COLO668 (cell line): ENCODE data around the gene FRYL.
"Not testable (repeated sequence)": the region's sequence is repeated elsewhere in the genome, so short reads cannot be mapped to it uniquely, and the experiment has no call there.

Experiments used
- DNase-seq: peaks from one replicate; lab custom pipeline; 2025; ENCODE audit not compliant: unreplicated experiment; lab: John Stamatoyannopoulos, UW

The FRYL gene

GRCh38 chr4:48748949-48749596, 31.0 kb downstream of the FRYL start:
- no peak for DNase-seq

- no peak for DNase-seq
These were observed 33.3 kb downstream of the FRYL start for GRCh38 chr4:48746608-48747362.

DNA sequence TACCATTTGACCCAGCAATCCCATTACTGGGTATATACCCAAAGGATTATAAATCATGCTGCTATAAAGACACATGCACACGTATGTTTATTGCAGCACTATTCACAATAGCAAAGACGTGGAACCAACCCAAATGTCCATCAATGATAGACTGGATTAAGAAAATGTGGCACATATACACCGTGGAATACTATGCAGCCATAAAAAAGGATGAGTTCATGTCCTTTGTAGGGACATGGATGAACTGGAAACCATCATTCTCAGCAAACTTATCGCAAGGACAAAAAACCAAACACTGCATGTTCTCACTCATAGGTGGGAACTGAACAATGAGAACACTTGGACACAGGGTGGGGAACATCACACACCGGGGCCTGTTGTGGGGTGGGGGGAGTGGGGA, 34.9 kb downstream of the FRYL start:
- DNase-seq, result not testable (repeated sequence)

DNA sequence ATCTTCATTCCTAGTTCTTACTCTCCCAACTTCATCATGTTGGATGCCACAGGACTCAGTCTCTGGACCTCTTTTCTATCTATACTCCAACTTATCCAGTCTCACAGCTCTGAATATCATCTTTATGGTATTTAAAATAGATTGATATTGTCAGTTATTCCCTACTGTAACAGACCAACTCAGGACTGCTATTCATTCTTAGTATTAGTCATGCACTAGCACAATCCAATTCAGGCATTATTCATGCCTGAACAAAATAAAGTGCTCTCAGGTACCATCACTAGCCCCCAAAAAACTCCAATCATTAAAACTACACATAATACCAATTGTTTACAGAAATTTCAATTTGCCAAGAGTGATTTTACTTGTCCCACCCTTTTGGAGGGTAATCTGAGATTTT, 37.7 kb downstream of the FRYL start:
- no peak for DNase-seq

DNA sequence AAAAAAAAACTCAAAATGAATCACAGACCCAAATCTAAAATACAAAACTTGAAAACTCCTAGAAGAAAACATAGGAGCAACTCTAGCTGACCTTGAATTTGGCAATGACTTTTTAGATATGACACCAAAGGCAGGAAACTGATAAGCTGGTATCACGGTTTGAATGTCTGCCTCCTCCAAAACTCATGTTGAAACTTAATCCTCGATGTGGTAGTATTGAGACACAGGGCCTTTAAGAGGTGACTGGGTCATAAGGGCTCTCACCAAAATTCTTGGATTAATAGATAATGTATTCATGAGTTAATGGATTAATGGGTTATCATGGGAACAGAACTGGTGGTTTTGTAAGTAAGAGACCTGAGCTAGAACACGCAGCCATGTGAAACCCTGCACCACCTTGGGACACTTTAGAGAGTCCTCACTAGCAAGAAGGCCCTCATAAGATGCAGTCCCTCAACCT, 40.5 kb downstream of the FRYL start:
- DNase-seq, result no peak

DNA sequence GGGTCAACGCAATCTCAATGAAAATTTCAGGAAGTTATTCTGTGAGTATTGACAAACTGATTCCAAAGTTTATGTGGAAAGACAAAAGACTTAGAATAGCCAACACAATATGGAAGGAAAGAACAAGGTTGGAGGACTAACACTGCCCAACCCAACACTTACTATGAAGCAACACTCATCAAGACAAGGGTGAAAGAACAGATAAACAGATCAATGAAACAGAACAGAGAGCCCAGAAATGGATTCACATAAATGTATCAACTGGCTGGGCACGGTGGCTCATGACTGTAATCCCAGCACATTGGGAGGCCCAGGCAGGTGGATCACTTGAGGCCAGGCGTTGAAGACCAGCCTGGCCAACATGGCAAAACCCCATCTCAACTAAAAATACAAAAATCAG, 41.2 kb downstream of the FRYL start:
- no peak for DNase-seq

DNA sequence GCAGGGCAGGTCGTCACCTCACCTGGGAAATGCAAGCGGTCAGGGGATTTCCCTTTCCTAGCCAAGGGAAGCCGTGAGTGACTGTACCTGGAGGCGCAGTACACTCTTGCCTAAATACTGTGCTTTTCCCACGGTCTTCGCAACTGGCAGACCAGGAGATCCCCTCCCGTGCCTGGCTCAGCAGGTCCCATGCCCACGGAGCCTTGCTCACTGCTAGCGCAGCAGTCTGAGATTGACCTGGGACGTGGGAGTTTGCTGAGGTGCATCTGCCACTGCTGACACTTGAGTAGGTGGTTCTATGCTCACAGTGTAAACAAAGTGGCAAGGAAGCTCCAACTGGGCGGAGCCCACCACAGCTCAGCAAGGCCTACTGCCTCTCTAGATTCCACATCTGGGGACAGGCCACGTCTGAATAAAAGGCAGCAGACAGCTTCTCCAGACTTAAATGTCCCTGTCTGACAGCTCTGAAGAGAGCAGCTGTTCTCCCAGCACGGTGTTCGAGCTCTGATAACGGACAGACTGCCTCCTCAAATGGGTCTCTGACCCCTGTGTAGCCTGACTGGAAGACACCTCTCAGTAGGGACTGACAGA, 51.1 kb downstream of the FRYL start:
- peak; percentile 11 for DNase-seq

GRCh38 chr4:48727666-48728459, 52.2 kb downstream of the FRYL start:
- DNase-seq, result no peak

DNA sequence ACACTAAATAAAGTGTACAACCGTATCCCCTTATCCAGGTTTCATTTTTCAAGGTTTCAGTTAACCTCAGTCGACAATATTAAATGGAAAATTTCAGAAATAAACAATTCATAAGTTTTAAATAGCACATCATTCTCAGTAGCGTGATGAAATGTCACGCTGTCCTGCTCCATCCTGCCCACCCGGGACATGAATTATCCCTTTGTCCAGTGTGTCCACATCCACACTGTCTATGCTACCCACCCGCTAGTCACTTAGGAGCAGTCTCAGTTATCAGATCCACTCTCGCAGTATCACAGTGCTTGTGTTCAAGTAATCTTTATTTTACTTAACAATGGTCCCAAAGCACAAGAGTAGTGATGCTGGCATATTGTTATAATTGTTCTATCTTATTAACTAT, 54.7 kb downstream of the FRYL start:
- no peak for DNase-seq

DNA sequence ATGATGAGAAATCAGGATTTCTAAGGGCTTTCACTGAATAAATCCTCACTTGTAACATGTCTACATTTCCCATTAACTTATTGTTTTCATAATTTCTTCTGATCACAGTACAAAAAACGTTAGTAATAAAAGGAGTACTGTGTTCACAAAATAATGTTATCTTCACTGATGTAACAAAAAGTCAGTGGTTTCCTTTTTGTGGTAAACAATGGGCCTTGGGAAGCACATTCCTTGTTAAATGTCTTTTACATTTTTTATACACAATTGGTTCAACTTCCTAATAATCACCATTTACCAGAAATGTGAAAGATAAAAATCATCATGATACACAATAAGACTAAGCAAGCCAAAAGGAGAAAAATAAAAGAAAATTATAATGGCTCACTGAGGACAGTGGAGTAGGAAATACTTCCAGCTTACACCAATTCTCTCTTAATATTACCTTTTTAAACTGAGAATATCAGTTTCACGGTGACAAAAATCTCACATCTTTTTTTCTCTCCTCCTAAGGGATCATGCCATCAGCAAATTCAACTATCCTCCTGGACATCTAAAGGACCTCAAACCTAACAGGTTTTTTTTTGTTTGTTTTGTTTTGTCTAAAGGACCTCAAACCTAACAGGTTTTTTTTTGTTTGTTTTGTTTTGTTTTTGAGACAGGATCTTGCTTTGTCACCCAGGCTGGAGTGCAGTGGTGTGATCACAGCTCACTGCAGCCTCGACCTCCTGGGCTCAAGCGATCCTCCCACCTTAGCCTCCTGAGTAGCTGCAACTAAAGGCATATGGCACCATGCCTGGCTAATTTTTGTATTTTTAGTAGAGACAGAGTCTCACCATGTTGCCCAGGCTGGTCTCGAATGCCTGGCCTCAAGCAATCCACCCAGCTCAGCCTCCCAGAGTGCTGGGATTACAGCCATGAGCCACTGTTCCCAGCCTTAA, 57.3 kb downstream of the FRYL start:
- DNase-seq, result no peak

DNA sequence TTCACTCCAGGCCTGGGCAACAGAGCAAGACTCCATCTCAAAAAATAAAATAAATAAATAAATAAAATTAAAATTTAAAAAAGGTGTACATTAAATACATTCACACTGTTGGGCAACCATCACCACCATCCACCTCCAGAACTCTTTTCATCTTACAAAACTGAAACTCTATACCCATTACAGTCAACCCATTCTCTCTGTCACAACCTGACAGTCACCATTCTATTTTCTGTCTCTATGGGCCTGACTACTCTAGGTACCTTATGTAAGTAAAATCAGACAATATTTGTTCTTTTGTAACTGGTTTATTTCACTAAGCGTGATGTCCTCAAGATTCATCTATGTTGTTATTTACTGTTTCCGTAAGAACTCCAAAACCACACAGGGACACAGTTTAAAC, 59.6 kb downstream of the FRYL start:
- no peak for DNase-seq

DNA sequence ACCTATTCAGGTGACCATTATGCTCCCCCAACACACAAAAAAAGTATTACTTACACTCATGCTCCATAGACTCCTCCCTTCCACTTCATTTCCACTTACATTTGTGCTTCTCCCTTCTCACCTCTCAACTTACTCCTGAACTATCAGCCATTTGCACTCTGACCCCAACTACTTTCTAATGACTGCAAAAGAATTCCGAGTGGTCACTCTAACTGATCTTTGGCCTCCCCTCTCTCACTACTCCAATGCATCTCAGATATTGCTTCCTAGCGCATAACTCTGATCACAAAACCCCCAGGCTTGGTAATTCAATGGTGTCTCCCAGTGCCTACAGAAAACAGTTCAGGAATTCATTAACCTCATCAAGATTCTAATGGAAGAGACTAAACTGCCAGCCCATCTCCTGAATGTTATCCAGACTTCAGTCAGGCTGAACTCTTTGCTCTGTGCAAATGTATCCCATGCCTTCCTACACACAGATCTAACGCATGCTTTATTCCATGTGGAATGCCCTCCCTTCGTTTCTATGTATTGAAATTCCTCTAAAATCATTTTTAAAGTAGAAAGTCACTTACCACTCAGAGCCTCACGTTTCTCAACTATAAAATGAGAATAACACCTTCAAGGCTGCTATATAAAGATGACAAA, 61.1 kb downstream of the FRYL start:
- no peak for DNase-seq

GRCh38 chr4:48716285-48716684, 63.8 kb downstream of the FRYL start:
- DNase-seq, result not testable (repeated sequence)

DNA sequence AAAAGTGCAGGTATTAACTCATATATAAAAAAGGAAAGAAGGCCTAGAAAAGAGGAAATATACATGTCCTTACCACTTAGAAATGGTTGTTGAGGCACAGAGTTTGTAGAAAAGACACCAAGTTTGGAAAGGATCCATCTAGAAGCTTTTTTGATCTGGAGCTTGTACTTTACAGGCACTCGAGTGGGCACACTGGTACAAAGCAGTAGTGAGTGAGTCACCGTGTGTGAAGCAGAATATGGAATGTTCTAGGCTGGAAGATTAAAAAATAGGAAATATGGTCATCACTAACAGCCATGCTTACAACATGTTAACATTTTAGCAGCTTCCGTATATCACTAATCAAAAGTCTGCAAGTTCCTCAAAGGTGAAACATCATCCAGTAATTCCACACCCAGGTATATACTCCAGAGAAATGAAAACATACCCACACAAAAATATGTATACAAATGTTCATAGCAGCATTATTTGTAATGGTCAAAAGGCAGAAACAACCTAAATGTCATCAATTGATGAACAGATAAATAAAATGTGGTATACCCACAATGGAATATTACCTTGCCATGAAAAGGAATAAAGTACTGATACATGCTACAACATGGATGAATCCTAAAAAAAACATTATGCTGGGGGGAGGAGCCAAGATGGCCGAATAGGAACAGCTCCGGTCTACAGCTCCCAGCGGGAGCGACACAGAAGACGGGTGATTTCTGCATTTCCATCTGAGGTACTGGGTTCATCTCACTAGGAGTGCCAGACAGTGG, 69.5 kb downstream of the FRYL start:
- no peak for DNase-seq

- no peak for DNase-seq
These were observed 70.2 kb downstream of the FRYL start for GRCh38 chr4:48709901-48710300.

GRCh38 chr4:48708610-48709009, 71.5 kb downstream of the FRYL start:
- DNase-seq, result no peak

DNA sequence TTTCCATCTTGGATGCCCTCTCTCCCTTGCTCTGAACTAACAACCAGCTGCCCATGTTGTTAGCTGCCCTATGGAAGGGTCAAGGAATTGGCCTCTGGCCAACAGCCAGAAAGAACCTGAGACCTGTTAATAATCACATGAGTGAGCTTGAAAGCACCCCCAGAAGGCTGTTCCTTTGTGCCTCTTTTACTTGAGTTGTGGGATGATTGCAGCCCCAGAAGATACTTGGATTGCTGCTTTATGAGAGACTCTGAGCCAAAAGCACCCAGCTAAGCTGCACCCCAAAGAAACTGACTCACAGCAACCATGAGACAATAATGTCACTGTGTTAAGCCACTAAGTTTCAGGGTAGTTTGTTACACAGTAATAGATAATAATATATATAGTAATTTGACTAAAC, 73.3 kb downstream of the FRYL start:
- peak; percentile 18 for DNase-seq

- DNase-seq, result no peak
These were observed 74.5 kb downstream of the FRYL start for GRCh38 chr4:48705609-48706008.
